HL-60/S4 treated with phorbol 12-myristate 13-acetate at 8.2 ng/mL for 4 days and 3 days (cell line): Measurements from ENCODE around the gene CATSPERZ.
"Not testable (repeated sequence)": the region's sequence is repeated elsewhere in the genome, so short reads cannot be mapped to it uniquely, and the experiment has no call there.

Experiments
- in situ Hi-C: fragments of 300-500 bp; cut with MboI; formaldehyde crosslinking; loops from 2 replicates; pipeline ENCODE4 v1.15.0; 2022; ENCODE audit warnings: low sequenced_read_pairs

CATSPERZ gene

DNA sequence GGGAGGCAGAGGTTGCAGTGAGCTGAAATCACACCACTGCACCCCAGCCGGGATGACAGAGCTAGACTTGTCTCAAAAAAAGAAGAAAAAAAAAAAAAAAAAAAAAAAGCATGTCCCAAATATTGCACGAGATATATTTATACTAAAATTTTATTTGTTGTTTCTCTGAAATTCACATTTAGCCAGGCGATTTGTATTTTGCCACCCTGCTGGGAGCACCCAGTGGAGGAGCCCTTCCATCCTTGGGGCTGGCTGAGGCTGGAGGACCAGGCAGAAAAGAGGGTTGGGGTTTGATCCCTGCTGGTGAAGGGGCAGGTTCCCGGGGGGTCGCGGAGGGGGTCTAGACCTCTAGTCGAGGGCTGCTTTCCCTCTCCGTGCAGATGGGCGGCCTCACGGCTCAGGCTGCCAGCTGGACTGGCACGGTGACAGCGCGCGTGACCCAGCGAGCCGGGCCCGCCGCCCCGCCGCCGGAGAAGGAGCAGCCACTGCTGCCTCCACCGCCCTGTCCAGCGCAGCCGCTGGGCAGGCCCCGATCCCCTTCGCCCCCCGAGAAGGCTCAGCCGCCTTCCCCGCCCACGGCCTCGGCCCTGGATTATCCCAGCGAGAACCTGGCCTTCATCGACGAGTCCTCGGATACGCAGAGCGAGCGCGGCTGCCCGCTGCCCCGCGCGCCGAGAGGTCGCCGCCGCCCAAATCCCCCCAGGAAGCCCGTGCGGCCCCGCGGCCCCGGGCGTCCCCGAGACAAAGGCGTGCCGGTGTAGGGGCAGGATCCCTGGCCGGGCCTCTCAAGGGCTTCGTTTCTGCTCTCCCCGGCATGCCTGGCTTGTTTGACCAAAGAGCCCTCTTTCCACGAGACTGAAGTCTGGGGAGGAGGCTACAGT, 952 bp upstream of the CATSPERZ start:
- in situ Hi-C loops = no loop called here

DNA sequence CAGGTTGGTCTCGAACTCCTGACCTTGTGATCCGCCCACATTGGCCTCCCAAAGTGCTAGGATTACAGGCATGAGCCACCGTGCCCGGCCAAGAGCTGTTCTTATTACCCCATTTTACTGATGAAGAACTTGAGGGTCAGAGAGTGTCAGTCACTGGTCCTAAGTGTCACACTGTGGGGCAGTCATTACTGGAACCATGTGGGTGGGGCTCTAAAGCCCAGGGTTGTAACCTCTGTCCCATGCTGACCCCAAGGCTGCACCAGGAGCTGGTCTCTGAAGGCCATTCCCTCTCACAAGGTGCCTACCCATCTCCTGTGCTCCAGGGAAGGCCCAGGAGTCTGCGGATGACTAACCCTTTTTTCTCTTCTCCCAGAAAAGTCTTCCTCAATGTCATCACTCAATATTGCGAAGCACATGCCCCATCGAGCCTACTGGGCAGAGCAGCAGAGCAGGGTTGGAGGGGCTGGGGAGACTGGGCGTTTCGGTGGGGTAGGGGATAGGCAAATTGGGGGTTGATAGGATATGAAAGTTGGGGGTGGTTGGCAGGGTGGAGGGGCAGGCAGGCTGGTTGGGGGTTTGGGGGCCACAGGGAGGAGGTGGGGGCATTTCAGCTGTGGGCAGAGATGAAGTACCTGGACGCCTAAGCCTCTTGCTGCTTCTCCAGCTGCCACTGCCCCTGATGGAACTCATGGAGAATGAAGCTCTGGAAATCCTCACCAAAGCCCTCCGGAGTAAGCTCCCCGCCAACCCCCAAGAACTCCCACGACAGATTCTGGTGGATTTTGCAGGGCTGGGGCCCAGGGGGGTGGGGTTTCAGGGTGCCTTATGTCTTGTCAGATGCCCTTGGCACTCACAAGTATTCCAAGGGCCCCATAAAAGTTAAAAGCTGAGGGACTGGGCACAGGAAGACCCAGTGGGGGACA, 3.2 kb downstream of the CATSPERZ start:
- in situ Hi-C loops = no loop called here

DNA sequence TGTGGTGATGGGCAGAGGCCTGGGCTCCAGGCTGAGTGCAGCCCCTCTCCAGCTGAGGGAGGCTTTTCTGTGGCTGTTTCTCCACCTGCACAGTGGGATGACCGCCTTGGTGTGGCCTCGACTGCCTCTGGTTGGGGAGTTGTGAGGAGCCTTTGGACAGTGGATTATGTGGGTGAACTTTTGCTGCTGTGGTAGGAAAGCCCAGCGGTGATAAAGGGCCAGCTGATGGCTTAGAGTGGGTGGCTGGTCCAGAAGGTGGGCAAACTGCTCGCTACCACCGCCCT, 3.8 kb downstream of the CATSPERZ start:
- in situ Hi-C loops = no loop called here

DNA sequence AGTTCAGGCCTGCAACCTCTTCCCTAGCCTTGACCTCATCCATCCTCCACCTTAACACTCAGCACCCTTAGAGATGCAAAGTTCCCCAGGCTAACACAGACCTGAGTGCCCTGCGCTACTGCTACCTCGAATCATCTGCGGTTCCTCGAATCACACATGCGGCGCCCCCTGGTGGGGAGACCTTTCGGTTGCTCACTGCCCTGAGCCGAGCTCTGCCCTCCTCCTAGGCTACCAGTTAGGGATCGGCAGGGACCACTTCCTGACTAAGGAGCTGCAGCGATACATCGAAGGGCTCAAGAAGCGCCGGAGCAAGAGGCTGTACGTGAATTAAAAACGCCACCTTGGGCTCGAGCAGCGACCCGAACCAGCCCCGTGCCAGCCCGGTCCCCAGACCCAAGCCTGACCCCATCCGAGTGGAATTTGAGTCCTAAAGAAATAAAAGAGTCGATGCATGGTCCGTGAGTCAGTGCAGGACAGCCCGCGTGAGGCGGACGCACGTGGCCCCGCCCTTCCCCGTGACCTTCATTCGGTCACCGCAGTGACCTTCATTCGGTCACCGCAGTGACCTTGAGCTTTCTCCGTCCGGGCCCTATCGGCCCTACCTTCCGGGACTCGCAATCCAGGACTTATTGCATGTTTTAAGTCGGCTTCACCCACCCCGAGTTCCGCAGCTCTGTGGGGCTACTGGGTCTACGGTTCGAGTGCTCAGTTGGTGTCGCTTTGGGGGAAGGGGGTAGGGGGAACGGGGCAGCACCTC, 4.3 kb downstream of the CATSPERZ start:
- in situ Hi-C loops = no loop called here

DNA sequence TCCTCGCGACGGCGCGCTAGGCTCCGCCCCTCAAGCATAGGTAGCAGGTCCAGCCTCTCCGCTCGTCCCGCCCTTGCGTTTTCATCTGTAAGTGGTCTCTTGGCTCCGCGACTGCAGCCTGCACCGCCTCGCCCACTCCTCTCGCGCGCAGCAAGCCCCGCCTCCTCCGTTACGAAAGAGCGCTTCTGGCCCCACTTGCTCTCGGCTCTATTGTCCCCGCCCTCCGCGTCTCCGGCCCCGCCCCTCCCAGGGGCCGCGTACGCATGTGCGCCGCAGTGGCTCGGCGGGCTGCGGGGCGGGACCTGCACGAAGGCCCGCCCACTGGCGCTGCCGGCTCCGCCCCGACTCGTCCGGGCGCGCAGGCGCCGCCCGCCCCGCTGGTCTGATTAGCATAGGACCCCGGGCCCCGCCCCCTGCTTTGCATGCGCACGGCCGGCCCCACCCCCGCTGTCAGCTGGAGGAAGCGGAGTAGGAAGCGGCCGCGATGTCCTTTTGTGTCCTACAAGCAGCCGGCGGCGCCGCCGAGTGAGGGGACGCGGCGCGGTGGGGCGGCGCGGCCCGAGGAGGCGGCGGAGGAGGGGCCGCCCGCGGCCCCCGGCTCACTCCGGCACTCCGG, 5.0 kb downstream of the CATSPERZ start, which contains the start of gene ESRRA:
TSS of gene ESRRA (plus strand) at position 450 of the 616 bp plus-strand sequence. CDS start 1,656 bp downstream, outside the sequence.
- in situ Hi-C loops = no loop called here

- in situ Hi-C loops = no loop called here
These were observed 5.8 kb downstream of the CATSPERZ start for GRCh38 chr11:64305691-64306562.

DNA sequence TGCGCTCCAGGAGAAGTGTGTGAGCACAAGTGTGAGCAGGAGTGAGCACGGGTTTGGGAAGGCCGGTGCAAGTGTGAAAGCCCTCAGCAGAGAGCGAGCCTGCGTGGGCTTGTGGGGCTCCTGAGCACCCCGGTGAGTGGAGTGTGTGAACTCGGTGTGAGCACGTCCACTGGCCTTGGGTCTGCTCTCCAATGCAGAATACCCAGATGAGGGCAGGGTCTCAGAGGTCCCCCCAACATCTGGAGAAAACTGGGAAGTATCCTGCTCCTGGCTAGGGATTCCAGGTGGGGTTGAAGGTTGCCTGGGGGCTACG, 6.4 kb downstream of the CATSPERZ start:
- in situ Hi-C loops = no loop called here

DNA sequence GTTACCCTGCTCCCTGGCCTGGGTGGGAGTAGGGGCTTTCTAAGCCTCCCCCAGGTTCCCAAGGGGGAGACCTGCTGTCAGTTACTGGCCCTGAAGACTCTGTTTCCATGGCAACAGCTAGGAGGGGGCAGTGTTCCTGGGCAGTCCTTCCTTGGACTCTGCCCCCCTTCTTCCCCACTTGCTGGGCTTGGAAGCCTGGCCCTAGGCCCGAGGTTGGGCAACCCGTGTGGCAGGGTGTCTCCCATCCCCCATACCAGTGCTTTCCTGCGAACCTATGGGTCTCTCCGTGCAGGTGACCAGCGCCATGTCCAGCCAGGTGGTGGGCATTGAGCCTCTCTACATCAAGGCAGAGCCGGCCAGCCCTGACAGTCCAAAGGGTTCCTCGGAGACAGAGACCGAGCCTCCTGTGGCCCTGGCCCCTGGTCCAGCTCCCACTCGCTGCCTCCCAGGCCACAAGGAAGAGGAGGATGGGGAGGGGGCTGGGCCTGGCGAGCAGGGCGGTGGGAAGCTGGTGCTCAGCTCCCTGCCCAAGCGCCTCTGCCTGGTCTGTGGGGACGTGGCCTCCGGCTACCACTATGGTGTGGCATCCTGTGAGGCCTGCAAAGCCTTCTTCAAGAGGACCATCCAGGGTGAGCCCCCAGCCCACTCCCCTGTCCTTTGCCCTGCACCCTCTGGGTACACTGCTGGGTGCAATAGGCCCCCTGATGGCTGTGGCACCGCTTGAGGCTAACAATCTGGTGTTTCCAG, 6.9 kb downstream of the CATSPERZ start:
- in situ Hi-C loops = no loop called here

- in situ Hi-C loops = not testable (repeated sequence)
These were observed 7.6 kb downstream of the CATSPERZ start for GRCh38 chr11:64307795-64308194.

GRCh38 chr11:64312947-64313346, 12.8 kb downstream of the CATSPERZ start:
- in situ Hi-C loops = no loop called here

DNA sequence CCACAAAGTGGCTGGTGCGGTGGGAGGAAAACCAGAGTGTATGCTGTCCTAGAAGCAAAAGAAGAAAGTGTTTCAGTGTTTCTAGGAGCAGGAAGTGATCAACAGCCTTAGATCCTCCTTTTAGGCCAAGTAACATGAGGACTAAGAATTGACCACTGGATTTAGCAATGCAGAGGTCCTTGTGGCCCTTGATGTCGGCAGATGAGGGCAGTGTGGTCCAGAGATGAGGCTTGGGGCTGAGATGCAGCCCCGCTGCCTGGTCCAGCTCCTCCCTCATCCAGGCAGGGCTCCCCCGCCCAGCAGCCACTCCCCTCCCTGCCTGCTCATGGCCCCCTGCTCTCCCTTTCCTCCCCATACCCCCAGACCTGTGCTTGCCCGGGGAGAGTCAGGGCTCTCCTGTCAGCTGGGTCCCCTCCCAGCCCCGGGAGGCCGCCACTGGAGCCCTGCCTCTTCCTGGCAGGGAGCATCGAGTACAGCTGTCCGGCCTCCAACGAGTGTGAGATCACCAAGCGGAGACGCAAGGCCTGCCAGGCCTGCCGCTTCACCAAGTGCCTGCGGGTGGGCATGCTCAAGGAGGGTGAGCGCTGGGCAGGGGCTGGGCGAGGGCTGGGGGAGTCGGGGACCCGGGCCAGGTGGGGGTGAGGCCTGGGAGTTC, 13.5 kb downstream of the CATSPERZ start:
- in situ Hi-C loops = no loop called here

DNA sequence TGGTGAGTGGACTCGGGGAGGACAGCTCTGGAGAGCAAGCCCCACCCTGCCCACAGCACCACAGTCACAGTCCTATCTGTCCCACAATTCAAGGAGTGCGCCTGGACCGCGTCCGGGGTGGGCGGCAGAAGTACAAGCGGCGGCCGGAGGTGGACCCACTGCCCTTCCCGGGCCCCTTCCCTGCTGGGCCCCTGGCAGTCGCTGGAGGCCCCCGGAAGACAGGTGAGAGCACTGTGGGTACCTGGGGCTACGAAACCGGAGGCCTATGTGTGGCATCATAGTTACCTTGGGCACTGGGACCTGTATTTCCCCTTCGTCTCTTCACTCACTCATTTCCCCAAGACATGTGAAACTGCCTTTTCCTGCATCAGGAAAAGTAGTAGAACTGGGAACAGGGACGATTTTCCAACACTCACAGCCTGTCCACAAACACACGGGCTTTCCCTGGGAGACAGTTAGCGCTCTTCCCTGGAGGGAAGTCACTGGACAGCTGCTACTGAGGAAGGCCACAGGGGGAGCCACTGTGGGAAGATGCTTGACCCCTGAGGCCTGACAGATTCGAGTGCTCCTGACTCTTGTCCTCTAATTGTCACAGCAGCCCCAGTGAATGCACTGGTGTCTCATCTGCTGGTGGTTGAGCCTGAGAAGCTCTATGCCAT, 14.1 kb downstream of the CATSPERZ start:
- in situ Hi-C loops = no loop called here

DNA sequence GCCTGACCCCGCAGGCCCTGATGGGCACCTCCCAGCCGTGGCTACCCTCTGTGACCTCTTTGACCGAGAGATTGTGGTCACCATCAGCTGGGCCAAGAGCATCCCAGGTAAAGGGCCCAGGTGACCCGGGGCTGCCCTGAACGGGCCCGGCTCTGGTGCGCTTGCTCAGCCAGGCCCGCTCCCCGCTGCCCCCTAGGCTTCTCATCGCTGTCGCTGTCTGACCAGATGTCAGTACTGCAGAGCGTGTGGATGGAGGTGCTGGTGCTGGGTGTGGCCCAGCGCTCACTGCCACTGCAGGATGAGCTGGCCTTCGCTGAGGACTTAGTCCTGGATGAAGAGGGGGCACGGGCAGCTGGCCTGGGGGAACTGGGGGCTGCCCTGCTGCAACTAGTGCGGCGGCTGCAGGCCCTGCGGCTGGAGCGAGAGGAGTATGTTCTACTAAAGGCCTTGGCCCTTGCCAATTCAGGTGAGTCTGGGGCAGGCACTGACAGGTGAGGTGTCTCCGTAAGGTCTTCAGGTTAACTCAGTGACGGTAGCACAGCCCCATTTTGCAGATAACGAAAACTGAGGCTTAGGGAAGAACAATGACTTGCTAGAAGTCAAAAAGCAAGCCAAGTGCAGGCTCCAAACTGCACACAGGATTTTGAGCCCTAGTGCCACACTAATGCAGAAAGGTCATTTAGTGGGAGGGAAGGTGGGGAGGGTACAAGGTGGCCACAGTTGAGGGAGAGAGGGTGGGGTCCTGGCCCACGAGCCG, 14.8 kb downstream of the CATSPERZ start:
- in situ Hi-C loops = no loop called here

GRCh38 chr11:64315667-64316526, 15.7 kb downstream of the CATSPERZ start:
- in situ Hi-C loops = not testable (repeated sequence)

DNA sequence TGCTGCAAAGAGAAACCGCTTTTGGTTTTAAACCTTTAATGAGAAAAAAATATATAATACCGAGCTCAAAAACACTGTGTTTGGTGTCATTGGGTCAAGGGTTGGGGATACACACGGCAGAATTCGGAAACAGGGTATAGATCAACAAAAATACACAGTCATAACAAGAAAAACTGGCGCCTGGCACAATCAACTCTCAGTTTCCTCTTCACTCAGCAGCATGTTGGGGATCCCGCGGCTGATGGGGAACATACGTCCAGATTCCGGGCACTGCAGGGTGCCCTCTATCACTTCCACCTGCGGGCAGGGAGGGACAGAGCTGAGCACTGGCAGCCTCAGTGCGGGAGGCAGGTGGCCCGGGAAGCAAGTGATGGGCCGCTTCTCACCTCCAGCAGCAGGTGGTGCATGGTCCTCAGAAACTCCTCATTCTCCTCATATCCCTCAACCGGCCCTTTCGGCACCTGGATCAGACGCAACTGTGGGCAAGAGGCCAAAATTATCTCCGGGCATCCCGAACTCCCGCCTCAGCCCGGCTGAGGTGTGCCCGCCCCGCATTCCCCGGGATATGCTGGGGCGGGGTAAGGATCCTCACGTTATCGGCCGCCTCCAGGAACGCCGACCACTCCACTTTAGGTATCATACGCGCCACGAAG, 16.6 kb downstream of the CATSPERZ start:
- in situ Hi-C loops = no loop called here

- in situ Hi-C loops = no loop called here
These were observed 17.3 kb downstream of the CATSPERZ start, which contains the start of gene TRMT112 for GRCh38 chr11:64317325-64317960. Gene TRMT112 (minus strand): TSS chr11:64317559. CDS start chr11:64317526, 33 bp downstream.
